SIG-M5 (cell line): Measurements from ENCODE around the gene LUC7L.
"Not testable (repeated sequence)": the region's sequence is repeated elsewhere in the genome, so short reads cannot be mapped to it uniquely, and the experiment has no call there.

Experiments
- DNase-seq: peaks from one replicate; lab custom pipeline; 2025; lab: John Stamatoyannopoulos, UW

LUC7L gene

GRCh38 chr16:229731-230281 is 557 bp upstream of the LUC7L start:
- no peak for DNase-seq

- DNase-seq, result no peak
Measured at GRCh38 chr16:228151-228851, 948 bp downstream of the LUC7L start.

DNA sequence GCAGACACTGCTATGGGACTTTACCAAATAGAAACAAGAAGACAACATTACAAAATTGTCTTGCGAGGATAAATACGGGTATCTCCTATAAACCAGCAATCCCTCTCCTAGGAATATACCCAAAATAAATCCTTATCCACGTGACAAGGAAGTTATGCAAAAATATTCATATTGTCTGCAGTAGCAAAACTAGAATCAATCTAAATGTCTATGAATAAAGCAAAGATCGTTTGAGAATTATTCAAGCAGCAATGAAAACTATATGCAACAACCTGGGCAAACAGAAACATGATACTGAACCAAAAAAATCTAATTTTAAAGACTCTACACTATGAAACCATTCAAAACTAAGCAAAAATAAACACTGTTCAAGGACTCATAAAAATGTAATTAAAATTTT is 9.2 kb downstream of the LUC7L start:
- no peak for DNase-seq

DNA sequence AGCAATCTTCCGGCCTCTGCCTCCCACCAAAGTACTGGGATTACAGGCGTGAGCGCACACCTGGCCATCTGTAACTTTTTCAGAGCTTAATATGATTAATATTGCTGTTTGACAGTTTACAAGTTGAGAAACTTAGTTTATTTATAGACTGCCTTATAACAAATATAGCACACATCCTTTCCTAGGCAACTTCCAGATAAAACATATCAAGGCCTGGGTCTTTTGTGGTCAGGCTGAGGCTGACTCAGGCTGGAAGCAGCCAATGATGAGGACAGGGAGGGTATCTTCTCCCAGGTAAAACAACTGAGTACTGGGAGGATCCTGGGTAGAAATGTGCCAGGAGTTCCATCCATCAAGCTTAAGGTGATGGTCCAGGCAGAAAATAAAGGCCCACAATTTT is 16.2 kb downstream of the LUC7L start:
- no peak for DNase-seq

- DNase-seq, result not testable (repeated sequence)
Measured at GRCh38 chr16:211631-212180, 17.5 kb downstream of the LUC7L start.

GRCh38 chr16:209359-209758 is 19.9 kb downstream of the LUC7L start:
- not testable (repeated sequence) for DNase-seq

DNA sequence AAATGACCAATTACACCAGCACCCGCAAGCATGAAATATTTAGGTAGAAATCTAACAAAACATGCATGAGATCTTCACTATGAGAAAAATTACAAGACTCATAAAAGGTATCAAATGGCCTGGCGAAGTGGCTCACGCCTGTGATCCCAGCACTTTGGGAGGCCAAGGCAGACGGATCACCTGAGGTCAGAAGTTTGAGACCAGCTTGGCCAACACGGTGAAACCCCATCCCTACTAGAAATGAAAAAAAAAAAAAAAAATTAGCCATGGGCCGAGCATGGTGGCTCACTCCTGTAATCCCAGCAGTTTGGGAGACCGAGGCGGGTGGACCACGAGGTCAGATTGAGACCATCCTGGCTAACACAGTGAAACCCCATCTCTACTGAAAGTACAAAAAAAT is 25.2 kb downstream of the LUC7L start:
- not testable (repeated sequence) for DNase-seq

DNA sequence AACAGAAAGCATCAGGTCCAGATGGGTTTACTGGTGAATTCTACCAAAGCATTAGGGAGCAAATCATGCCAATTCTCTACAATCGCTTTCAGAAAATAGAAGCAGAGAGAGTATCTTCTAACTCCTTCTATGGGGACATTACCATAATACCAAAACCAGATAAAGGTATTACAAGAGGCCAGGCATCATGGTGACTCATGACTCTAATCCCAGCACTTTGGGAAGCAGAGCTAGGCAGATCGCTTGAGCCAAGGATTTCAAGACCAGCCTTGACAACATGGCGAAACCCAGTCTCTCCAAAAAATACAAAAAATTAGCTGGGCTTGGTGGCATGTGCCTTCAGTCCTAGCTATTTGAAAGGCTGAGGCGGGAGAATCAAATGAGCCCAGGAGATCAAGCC is 26.0 kb downstream of the LUC7L start:
- DNase-seq, result no peak

DNA sequence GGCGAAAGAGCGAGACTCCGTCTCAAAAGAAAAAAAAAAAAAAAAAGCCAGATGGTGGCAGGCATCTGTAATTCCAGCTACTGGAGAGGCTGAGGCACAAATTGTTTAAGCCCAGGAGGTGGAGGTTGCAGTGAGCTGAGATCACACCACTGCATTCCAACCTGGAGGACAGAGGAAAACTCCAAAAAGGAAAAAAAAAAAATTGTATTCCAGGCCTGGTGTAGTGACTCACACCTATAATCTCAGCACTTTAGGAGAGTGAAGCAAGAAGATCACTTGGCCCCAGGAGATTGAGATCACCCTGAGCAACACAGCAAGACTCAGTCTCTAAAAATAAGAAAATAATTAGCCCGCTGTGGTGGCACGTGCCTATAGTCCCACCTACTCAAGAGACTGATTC is 28.9 kb downstream of the LUC7L start:
- no peak for DNase-seq

GRCh38 chr16:194516-194915 is 34.7 kb downstream of the LUC7L start:
- DNase-seq, result no peak

- no peak for DNase-seq
Measured at GRCh38 chr16:193441-193840, 35.8 kb downstream of the LUC7L start.

DNA sequence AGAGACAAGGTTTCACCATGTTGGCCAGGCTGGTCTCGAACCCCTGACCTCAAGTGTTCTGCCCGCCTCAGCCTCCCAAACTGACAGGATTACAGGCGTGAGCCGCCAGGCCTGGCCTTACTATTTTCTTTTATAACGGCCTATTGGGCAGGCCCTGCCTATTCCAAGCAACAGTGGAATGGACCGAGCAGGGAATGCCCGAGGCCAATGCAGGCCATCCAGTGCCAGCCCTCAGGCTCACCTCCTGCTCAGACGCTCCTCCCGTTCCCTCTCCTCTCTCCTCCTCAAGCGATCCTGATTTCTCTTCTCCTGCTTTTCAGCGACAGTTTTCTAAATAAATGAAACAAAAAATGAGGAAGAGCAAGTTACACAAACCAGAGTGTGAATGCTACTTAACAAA is 36.6 kb downstream of the LUC7L start:
- DNase-seq, result no peak

- no peak for DNase-seq
Measured at GRCh38 chr16:191831-192230, 37.4 kb downstream of the LUC7L start.

GRCh38 chr16:189604-190186 is 39.6 kb downstream of the LUC7L start:
- no peak for DNase-seq

- no peak for DNase-seq
Measured at GRCh38 chr16:188674-189073, 40.6 kb downstream of the LUC7L start.

GRCh38 chr16:187330-187729 is 41.9 kb downstream of the LUC7L start:
- no peak for DNase-seq

- no peak for DNase-seq
Measured at GRCh38 chr16:185691-186090, 43.6 kb downstream of the LUC7L start.

DNA sequence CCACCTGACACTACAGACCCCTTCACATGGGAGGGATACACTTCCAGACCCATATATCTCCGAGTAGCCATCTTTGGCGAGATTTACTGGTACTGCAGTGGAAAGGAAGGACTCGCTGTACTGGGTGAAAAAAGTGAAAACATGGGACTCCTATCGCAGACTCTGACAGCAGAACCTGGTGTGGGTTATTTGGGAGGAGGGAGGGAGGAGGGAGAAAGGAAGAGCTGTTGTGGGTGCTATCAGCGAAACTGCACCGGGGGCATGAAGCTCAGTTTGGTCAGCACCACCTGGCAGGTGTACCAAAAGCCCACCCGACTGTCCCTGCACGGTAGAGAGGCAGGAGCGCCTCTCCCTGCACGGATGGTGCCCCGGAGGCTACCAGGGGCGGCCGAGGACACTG is 44.0 kb downstream of the LUC7L start:
- no peak for DNase-seq

- no peak for DNase-seq
Measured at GRCh38 chr16:183005-183404, 46.2 kb downstream of the LUC7L start.

GRCh38 chr16:181565-182021 is 47.7 kb downstream of the LUC7L start:
- DNase-seq, result no peak

DNA sequence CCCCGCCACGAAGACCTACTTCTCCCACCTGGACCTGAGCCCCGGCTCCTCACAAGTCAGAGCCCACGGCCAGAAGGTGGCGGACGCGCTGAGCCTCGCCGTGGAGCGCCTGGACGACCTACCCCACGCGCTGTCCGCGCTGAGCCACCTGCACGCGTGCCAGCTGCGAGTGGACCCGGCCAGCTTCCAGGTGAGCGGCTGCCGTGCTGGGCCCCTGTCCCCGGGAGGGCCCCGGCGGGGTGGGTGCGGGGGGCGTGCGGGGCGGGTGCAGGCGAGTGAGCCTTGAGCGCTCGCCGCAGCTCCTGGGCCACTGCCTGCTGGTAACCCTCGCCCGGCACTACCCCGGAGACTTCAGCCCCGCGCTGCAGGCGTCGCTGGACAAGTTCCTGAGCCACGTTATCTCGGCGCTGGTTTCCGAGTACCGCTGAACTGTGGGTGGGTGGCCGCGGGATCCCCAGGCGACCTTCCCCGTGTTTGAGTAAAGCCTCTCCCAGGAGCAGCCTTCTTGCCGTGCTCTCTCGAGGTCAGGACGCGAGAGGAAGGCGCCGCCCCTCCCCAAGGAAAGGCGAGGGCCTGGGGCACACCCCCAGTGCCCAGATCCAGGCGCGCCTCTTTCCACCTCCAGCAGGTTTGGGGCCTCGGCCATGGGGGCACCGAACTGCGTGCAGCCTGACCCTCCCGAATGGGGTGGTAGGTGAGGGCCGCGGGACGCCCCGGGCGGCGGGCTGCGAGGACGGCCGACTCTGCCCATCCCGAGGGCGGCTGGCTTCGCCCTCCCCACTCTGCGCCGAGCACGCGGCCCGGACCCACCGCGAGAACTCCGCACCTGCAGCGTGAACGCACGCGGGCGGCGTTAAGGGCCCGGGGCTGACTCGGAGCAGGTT is 48.3 kb downstream of the LUC7L start:
- no peak for DNase-seq

- DNase-seq, result no peak
Measured at GRCh38 chr16:180101-180675, 49.1 kb downstream of the LUC7L start, which contains the start of gene HBQ1. HBQ1 (plus strand) TSS chr16:180459; CDS start chr16:180487, 28 bp downstream.
